Measurements from ENCODE around the gene SLC24A2.

GRCh38 chr9:19757745-19758144, 31.1 kb downstream of the SLC24A2 start:
- no peak for TF ChIP-seq CTCF (IDR thresholded peaks at IDR 0.05)
- no peak for TF ChIP-seq POLR2A (IDR thresholded peaks at IDR 0.05)
